Measurements from ENCODE around the gene DAGLB.

DNA sequence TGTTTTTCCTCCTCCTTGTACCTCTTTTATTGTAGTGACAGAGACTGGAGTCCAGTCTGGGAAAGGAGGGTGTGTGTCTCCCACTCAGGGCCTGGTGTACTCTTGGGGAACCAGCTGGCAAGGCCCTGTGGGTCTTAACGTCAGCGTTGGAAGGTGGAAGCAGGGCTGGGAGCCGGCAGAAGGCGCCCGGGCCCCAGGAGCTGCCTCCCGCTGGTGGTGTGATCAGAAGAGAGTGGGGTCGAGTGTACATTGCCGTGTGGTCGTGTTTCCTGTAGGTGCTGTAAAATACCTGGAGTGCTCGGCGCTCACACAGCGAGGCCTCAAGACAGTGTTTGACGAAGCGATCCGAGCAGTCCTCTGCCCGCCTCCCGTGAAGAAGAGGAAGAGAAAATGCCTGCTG lies 45.7 kb downstream of the DAGLB start:
- TF ChIP-seq, protein P1, sequence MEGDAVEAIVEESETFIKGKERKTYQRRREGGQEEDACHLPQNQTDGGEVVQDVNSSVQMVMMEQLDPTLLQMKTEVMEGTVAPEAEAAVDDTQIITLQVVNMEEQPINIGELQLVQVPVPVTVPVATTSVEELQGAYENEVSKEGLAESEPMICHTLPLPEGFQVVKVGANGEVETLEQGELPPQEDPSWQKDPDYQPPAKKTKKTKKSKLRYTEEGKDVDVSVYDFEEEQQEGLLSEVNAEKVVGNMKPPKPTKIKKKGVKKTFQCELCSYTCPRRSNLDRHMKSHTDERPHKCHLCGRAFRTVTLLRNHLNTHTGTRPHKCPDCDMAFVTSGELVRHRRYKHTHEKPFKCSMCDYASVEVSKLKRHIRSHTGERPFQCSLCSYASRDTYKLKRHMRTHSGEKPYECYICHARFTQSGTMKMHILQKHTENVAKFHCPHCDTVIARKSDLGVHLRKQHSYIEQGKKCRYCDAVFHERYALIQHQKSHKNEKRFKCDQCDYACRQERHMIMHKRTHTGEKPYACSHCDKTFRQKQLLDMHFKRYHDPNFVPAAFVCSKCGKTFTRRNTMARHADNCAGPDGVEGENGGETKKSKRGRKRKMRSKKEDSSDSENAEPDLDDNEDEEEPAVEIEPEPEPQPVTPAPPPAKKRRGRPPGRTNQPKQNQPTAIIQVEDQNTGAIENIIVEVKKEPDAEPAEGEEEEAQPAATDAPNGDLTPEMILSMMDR (IDR thresholded peaks at IDR 0.05 in 8 of 11, conservative IDR thresholded peaks at IDR 0.05 in 3 of 11) = no peak
- no peak for TF ChIP-seq POLR2A (IDR thresholded peaks at IDR 0.05)
